Middle frontal gyrus (tissue), 1 donor: ENCODE data around the gene ALPK3.
A peak's percentile ranks its signal among the peaks of the same experiment; 100 is the strongest.
"Not testable (repeated sequence)": the region's sequence is repeated elsewhere in the genome, so short reads cannot be mapped to it uniquely, and the experiment has no call there.

Source experiments
- DNase-seq: peaks from one replicate; pipeline ENCODE4 v3.0.0-alpha.2; 2015; ENCODE audit warnings: low spot score; ENCODE audit errors: extremely low spot score

ALPK3 gene

DNA sequence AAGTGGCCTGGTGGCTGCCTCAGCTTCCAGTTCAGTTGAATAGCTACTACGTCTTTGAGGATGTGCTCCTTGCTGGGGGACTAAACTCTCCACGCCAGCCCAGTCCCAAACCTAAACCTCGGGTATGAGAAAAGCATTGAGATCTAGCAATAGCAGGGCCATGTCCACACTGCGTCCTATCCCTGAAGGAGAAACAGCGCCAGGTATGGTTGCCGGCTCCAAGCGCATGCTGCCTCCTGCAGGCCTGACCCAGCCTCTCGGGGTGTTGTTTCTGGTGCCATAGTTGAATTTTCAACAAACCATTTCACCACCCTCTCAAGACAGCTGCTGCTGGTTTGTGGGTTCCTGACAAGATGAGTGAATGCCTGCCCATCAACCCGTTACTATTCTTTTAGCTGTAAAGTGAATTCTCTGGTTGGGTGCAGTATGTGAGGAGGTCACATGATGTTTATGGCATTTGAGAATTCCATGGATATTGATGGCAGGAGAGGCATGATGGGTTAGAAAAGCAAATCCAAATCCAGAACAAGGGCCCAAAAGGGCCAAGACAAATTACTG lies 54.4 kb downstream of the ALPK3 start:
- DNase-seq = no peak

DNA sequence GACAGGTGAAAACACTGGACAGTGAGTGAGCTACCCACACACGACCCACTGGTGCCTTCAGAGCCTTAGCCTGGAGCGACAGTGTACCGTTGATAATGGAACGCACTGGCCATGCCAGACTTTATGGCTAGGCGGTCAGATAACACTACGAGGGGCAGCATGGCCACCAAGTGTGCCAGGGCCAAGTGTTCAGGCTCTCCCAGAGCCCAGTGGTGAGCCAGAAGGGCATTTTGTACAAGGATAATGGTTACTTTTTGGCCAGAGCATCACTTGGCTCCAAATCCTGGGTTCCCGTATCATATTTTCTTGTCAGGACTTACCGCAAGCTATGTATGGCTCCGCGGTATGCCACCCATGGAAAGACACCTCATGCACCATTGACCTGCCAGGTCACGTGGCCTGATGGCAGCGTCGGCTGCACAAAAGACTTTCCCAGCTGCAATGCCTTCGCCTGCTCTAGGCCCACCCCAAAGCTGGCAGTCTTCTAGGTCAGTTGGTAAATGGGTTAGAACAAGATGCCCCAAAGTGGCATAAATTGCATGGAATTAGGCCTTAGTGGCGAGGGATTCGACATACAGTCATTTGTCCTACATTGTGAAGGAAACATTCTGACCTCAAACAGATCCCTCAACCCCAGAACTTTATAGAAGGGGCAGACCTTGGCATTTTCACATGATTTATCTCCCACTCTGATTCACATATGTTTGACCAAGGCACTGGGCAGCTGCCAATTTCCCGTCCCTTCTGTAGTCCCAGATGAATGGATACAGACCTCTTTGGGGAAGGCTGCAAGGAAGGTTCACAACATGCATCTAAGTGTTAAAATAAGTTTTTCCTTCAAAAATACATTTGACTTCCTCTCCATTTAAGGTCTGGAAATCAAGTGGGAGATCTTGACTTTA lies 55.1 kb downstream of the ALPK3 start:
- DNase-seq = no peak

DNA sequence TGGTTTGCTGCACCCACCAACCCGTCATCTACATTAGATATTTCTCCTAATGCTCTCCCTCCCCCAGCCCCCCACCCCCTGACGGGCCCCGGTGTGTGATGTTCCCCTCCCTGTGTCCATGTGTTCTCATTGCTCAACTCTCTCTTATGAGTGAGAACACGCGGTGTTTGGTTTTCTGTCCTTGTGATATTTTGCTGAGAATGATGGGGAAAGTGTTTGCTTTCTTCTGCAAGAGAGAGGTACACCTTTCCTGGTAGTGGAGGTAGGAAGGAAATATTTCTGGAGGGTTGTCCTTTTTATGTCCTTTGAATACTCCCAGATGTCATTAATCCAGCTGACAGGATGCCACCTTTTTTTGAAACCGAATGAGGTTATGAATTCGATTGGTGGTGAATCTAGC lies 56.8 kb downstream of the ALPK3 start:
- DNase-seq = no peak

DNA sequence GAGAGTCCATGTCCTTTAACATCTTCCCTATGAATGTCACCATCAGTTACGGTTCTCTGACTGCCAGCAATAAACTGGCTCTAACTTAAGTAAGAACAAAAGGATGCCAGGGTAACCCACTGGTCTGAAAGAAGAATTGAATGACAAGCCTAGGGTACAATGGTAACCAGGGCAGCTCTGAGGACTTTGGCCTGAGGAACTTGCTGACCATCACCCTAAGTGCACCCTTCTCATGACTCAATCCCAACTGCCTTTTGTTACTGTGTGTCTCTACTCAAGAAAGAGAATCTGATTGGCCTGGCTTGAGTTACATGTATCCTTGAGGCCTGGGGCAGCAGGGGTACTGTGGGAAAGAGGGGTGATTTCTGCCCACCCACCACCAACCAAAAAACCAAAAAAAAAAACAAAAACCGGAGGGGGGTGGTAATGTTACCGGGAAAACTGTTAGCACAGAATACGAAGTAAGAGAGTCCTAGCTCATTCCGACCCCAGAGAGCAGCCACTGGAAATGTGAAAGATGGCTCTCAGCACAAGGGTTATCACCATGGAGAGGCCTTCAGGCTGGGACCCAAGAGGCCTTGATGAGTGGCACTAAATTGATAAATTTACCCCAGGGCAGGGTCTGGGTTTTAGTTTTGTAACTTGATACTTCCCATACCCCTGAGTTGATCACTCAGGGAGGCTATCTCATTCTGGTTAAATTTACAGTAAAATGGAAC lies 58.0 kb downstream of the ALPK3 start:
- no peak for DNase-seq

DNA sequence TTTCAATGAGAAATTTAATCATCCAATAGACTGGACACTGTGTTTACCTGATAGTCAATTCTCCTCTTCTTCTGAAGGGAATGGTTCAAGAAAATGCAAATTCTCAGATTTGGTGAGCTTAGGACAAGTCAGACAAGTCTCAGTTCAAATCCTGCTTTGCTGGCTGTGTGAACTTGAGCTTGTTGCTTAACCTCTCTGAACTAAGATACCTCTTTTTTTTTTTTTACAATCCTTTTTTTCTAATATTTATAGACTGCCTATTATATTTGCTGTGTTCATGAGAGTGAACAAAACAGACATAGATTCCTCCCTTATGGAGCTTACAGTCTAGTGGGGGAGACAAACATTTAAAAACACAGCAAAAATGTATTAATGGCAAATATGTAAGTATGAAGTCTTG lies 59.1 kb downstream of the ALPK3 start:
- no peak for DNase-seq

DNA sequence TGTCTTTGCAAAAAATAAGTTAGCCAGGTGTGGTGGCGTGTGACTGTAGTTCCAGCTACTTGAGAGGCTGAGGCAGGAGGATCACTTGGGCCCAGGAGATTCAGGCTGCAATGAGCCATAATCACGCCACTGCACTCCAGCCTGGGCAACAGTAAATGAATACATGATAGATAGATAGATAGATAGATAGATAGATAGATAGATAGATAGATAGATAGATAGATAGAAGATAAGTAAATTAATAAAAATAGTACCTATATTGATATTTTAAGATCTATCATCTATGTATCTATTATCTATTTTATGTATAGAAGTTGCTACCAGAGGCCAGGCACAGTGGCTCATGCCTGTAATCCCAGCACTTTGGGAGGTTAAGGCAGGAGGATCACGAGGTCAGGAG lies 60.5 kb downstream of the ALPK3 start:
- DNase-seq = not testable (repeated sequence)

DNA sequence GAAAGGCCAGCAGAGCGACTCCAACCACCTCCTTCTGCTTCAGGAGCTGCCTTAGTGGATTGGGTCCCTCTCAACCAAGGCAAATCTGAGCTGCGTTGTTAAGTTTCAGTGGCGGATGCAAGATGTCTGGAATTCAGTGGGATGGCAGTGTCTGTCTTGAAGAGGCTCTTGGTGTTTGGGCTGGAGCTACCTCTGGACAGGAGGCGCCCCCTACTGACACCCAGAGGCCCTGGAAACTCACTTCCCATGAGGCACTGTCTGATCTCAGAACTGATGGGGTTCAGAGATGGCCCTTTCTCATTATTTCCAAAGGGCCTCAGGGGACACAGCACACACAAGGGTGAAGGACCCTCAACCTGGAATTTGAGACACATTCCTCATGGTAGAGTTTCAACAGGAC lies 61.3 kb downstream of the ALPK3 start:
- DNase-seq = peak; percentile 3

DNA sequence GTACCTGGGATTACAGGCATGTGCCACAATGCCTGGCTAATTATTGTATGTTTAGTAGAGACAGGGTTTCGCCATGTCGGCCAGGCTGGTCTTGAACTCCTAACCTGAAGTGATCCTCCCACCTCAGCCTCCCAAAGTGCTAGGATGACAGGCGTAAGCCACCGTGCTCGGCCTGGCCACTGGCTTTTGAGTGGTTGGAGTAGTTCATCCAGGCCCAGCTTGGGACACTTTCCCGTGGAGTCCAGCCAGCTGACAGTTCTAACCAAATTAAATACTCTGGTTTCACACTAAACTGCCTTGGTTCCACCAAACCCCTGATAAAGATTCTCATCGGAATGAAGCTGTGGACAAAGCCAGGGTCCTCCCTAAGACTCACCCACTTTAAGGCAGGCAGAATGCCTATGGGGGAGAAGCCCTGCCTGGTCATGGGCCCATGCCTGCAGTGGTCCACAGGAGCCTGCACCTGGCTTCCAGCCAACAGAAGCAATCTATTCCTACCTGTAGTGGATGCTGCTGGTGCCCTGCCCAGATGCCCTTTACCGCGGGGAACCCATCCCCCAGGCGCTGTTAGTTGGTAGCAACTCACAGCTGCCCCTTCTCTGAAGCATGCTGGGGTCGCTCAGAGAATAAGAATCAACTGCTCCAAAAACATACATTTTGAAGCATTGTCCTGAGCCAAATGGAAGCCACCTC lies 62.1 kb downstream of the ALPK3 start:
- DNase-seq = no peak

DNA sequence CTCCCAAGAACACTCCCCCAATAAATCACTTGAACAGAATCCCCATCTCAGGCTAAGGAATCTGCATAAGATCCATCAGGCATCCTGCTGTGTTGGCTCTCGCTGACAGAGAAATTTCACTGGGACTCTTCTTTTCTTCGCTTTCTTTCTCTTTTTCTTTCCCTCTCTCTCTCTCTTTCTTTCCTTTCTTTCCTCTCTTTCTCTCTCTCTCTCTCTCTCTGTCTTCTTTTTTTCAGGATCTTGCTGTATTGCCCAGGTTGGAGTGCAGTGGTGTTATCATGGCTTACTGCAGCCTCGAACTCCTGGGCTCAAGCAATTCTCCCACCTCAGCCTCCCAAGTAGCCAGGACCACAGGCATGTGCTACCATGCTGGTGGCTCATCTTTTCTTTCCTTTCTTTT lies 62.9 kb downstream of the ALPK3 start:
- no peak for DNase-seq

DNA sequence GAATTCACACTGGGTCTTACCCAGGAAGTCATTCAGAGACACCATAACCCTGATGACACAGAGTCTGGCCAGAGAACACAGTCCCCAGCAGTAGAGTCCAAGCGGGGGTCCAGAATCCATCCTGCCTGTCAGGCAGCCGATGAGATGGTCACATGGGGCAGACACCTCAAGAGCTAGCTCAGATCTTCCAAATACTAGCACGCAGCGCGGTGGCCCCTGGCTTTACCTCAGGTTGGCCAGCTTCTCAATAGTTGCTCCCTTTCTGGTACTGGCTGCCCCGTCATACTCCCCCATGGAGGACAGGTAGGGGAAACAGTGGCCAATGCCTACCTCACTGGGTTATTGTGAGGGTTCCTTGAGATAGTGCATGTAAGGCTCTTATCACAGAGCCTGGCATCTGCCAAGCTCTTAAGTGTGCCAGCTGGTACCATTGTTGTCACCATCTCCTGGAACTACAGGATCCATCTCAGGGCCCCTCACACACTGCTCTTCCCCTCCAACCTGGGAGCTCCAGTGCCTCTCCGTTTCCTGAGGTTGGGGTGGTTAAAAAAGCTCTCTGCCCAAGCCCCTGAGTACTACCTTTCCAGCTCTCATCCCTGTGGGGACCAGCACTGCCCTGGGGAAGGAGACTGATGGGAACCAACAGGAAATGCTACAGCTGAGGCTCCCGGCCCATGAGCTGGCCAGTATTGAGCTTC lies 63.8 kb downstream of the ALPK3 start:
- DNase-seq = no peak

DNA sequence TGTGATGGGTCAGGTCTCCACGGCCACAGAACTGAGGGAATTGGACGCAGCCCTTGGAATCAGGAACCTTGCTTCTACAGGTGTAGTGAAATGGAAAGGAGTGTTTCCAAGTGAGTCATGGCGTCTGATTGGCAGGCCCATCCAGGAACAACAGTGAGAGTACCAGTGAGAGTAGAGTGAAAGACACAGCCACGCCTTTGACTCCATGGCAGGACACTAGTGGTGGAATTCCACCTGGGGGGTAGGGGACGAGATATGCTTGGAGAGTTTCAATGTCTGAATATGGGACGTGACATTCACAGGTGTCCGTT lies 64.3 kb downstream of the ALPK3 start:
- DNase-seq = no peak

DNA sequence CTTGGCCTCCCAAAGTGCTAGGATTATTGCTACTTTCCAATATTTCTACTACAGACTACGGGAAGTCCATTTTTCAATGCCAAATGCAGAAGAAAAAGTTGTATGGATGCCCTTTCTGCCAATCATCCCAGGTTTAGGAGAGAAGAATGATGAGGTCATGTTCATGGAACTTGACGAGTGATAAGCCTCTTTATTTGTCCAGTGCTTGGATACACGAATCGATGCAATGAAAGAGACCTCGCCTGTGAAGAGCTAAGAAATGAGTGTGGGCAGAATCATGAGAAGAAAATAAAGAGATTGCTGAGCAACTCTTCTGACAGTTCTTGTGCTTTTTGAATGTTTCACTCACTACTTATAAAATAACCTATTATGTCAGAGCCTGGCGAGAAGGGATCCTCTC lies 66.3 kb downstream of the ALPK3 start:
- DNase-seq = no peak

DNA sequence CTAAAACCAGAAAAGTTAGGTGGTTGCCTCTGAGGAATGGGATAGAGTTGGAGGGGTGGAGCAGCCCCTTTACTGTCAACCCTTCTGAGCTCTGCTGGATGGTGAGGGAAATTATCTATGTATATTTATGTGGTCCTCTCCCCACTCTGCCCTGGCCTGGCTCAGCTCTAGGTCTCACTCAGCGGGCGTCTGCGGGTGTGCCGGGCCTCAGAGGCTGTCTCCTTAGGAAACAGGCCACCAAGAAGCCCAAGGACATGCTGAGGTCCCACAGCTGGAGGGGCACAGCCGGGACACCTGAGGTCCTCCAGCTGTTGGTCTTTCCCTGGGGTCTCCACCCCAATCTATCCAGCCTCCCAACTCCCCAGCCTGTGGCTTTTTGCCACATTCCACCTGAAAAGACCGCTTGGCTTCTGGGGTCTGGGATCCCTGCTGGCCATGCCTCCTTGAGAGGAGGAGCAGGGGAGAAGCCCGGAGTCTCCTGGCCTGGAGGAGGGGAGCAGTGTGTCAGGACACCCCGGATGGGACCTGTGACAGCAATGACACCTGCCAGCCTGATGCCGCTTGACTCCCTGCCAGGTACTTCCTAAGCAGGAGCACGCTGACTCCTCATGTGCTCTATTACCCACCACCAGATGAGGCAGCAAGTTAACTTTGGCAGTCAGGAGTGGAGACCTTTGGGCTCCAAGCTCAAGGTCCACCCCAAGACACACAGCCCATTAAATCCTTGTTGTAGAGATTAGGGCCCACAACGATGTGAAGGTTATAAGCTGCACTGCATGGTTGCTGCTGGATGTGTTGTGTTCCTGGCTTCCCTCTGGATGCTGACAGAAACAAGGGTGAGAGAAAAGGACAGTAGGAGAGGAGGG lies 67.0 kb downstream of the ALPK3 start, which contains the start of gene SLC28A1:
TSS of gene SLC28A1 (plus strand) at position 747 of the 866 bp plus-strand sequence. CDS start 3,099 bp downstream, outside the sequence.
- no peak for DNase-seq

DNA sequence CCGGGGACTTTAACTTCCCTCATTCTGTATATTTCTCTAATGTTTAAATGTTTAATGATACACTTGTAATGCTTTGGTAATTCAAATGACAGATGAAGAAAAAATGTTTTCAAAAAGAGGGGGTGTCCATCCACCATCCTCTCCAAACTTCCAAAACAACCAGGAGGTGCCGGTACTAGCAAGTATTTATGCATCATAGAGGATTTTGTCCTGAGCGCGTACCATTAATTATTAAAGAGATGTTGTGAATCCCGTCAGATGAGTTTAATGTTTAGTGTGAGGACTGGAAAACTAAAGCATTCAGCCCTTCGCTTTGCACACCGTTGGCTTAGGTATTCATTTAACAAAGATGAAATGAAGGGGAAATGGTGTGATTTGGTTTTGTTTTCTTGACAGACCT lies 68.6 kb downstream of the ALPK3 start:
- DNase-seq = no peak

DNA sequence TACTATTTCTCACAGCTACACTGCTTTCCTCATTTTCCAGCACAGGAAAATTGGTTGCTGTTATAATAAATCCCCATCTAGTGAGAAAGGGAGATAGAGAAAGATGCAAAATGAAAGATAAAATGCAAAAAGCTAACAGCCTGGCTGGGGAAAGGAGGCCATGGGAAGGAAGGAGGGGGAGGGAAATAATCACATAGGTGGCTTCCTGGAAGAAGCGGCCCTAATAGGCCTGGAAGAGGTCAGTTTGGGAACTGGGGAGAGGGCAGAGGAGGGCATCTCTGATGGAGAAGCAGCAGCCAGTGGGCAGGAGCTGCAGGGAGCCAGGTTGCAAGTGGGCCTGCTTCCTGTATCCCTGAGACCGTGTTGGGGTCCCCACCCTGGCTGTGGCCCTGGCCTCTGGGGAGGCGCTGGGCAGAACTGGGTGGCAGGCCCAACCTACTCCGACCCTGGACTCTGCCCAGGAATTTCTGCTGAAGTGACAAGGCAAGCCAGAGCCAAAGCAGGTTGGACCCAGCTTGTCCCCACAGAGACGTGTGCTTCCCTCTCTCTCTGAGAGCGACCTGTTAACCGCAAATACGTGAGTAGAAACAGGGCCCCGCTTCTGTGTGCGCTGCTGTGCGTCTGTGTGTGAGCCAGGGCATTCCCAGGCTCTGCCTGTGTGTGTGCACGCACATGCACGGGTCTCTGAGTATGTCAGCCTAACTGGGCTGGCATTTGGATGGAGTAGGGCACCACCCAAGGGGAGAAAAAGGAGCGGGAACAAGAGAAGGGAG lies 69.2 kb downstream of the ALPK3 start:
- DNase-seq = no peak

DNA sequence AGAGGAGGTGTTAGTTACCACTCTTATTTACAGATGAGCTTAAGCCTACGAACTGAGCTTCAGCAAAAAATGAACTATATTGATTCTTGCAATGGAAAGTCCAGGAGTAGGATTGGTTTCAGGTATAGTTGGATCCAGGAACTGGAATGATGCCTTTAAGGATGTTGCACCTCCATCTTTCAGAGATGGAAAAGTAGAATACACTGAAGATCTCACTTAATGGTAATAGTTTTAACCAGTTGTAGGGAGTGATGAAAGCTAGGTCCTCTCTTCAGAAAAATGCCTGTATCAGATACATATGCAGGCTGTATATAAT lies 69.8 kb downstream of the ALPK3 start:
- DNase-seq = no peak

DNA sequence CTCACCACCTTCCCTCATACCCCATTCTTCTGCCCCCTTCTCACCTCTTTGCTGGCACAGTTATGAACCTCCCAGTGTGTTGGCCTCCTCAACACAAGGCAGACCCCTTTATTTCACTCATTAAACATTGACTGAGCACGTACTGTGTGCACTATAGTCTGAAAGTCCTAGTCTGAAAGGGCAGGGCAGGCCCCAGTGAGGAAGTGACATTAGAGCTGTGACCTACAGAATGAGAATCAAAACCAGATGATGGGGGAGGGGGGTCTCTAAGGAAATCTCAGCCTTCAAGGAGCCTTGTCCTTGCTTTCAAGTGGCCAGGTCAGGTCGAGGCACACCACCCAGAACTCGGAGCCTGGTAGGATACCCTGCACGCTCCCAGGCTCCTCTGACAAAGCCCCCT lies 70.8 kb downstream of the ALPK3 start:
- no peak for DNase-seq

DNA sequence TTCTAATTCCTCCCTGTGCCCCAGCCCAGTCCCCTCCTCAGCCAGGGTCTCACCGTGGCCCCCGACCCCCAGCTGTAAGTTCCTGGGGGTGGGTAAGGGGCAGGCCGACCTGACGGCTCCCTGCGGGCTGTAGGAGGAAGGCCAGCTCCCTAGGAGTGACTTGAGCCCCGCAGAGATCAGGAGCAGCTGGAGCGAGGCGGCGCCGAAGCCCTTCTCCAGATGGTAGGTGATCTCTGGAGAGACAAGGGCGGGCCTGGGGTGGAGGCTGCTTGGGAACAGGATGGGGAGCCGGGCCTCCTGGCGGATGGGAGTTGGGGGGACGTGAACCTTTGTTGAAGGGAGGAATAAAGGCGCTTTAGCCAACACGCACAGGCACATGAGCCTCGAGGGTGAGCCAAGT lies 71.5 kb downstream of the ALPK3 start:
- no peak for DNase-seq

DNA sequence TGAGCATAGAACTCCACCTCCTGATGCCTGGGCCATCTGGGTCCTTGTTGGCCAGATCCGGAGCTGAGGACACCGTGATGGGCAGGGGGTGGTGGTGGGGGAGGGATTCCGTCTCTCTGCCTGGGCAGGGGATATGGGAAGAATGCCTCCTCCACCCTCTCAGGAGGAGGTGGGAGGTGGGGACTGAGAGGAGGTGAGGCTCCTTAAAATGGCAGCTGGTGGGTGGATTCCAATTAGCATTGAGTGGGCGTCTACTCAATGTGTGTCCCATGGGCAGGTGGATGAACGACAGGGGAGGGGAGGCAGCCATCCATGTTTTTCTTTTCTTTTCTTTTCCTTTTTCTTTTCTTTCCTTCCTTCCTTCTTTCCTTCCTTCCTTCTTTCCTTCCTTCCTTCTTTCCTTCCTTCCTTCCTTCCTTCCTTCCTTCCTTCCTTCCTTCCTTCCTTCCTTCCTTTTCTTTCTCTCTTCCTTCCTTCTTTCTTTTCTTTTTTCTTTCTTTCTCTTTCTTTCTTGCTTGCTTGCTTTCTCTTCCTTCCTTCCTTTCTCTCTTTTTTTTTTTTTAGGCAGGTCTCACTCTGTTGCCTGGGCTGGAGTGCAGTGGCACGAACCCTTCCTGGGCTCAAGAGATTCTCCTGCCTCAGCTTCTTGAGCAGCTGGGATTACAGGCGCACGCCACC lies 72.3 kb downstream of the ALPK3 start:
- DNase-seq = no peak
